ENCODE results near the gene LY9.

DNA sequence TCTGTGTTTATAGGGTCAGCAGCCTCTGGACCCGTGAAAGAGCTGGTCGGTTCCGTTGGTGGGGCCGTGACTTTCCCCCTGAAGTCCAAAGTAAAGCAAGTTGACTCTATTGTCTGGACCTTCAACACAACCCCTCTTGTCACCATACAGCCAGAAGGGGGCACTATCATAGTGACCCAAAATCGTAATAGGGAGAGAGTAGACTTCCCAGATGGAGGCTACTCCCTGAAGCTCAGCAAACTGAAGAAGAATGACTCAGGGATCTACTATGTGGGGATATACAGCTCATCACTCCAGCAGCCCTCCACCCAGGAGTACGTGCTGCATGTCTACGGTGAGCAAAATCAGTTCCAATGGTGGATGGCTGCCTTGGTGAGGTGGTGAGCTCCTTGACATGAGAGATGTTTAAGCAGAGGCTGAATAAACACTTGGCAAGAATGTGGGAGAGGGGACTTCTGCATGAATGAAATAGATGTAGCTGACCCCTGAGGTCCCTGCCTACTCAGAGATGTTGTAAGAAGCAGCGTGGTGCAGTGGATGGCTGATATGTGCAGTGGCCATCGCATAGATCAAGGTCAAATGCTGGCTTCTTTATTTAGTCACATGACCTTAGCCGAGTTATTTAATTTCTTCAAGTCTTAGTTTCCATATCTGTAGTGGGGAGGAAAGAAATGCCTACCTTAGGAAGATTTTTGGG, 47.6 kb upstream of the LY9 start:
- TF ChIP-seq EZH2 (IDR thresholded peaks at IDR 0.05; ENCODE audit: insufficient read depth, poor library complexity, severe bottlenecking) (no peak), EZH2phosphoT487 (IDR thresholded peaks at IDR 0.05; ENCODE audit: insufficient read depth, low read depth) (no peak)
